HepG2 (cell line): ENCODE measurements around the gene KMT5C. TPM values are rescaled to one million over a fixed set of nuclear protein-coding genes. Genes with fewer than 3 reads are reported as not detected.

Experiments used
- GTF3A ChIP-seq: sonication (generic); formaldehyde crosslinking; conservative IDR thresholded peaks from 2 replicates; pipeline ENCODE4 v1.4.0; 2020; ENCODE audit warnings: mild to moderate bottlenecking, missing genetic modification reagents
- PBX3 ChIP-seq: sonication (generic); formaldehyde crosslinking; IDR thresholded peaks from 2 replicates; pipeline ENCODE4 v1.8.1; 2023; ENCODE audit warnings: missing genetic modification reagents, inconsistent platforms, borderline replicate concordance
- RBAK ChIP-seq: sonication (generic); formaldehyde crosslinking; IDR thresholded peaks from 2 replicates; pipeline ENCODE4 v1.5.1; 2020; ENCODE audit warnings: mild to moderate bottlenecking, missing genetic modification reagents
- ZBTB7A ChIP-seq: sonication (generic); formaldehyde crosslinking; IDR thresholded peaks from 2 replicates; pipeline ENCODE4 v1.8.0; 2022; ENCODE audit warnings: mild to moderate bottlenecking, missing genetic modification reagents
- ZKSCAN8 ChIP-seq: IDR thresholded peaks from 2 replicates; pipeline ENCODE4 v1.6.1; 2016; ENCODE audit warnings: borderline replicate concordance, missing genetic modification reagents, missing compliant biosample characterization
- polyA plus RNA-seq, 8 experiments: library from polyadenylated mRNA; depleted of rRNA in 3 of 8; stranded (reverse) in 7 of 8; unstranded in 1 of 8; fragments of >200 nt; fragmentation: Illumina TruSeq in 4 of 8; extraction: Trizol in 4 of 8; gene quantifications; 2 replicates each; pipeline versions ENCODE4 v1.2.1 to v1.2.3, GENCODE V29; 2011 to 2016; ENCODE audit warnings: low read depth in 4 of 8, missing spikeins in 1 of 8, mixed read lengths in 1 of 8; ENCODE audit not compliant: insufficient read depth in 1 of 8
- total RNA-seq, 5 experiments: library from RNA; depleted of rRNA; stranded (reverse); fragments of >200 nt; fragmentation: Illumina TruSeq; extraction: Trizol; gene quantifications; 2 replicates each; pipeline ENCODE4 v1.2.3, GENCODE V29; 2016; ENCODE audit warnings: low read depth in 1 of 5
- TF ChIP-seq, protein P1 (sequence below): sonication (generic); formaldehyde crosslinking; conservative IDR thresholded peaks from 2 replicates; pipeline ENCODE4 v1.4.0; 2020; ENCODE audit warnings: mild to moderate bottlenecking, missing genetic modification reagents, moderate library complexity
- TF ChIP-seq, protein P2 (sequence below): IDR thresholded peaks from 2 replicates; pipeline ENCODE4 v1.6.1; 2012; ENCODE audit warnings: low read depth, low read length, improper control_type of control experiment
- TF ChIP-seq, protein P3 (sequence below): sonication (generic); formaldehyde crosslinking; IDR thresholded peaks from 2 replicates; pipeline ENCODE4 v1.4.0; 2020; ENCODE audit warnings: missing genetic modification reagents, borderline replicate concordance

KMT5C gene
- total and polyA plus RNA-seq, 2 of the 13 experiments (the other 11 are each of a cell fraction or from before 2014, with no cell fraction given): 5.5 to 9.0 TPM

- TF ChIP-seq, protein P1, sequence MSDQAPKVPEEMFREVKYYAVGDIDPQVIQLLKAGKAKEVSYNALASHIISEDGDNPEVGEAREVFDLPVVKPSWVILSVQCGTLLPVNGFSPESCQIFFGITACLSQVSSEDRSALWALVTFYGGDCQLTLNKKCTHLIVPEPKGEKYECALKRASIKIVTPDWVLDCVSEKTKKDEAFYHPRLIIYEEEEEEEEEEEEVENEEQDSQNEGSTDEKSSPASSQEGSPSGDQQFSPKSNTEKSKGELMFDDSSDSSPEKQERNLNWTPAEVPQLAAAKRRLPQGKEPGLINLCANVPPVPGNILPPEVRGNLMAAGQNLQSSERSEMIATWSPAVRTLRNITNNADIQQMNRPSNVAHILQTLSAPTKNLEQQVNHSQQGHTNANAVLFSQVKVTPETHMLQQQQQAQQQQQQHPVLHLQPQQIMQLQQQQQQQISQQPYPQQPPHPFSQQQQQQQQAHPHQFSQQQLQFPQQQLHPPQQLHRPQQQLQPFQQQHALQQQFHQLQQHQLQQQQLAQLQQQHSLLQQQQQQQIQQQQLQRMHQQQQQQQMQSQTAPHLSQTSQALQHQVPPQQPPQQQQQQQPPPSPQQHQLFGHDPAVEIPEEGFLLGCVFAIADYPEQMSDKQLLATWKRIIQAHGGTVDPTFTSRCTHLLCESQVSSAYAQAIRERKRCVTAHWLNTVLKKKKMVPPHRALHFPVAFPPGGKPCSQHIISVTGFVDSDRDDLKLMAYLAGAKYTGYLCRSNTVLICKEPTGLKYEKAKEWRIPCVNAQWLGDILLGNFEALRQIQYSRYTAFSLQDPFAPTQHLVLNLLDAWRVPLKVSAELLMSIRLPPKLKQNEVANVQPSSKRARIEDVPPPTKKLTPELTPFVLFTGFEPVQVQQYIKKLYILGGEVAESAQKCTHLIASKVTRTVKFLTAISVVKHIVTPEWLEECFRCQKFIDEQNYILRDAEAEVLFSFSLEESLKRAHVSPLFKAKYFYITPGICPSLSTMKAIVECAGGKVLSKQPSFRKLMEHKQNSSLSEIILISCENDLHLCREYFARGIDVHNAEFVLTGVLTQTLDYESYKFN (CRISPR knock-in tag): peak; percentile 53
- TF ChIP-seq, protein P2, sequence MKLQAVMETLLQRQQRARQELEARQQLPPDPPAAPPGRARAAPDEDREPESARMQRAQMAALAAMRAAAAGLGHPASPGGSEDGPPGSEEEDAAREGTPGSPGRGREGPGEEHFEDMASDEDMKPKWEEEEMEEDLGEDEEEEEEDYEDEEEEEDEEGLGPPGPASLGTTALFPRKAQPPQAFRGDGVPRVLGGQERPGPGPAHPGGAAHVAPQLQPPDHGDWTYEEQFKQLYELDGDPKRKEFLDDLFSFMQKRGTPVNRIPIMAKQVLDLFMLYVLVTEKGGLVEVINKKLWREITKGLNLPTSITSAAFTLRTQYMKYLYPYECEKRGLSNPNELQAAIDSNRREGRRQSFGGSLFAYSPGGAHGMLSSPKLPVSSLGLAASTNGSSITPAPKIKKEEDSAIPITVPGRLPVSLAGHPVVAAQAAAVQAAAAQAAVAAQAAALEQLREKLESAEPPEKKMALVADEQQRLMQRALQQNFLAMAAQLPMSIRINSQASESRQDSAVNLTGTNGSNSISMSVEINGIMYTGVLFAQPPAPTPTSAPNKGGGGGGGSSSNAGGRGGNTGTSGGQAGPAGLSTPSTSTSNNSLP: no peak
- TF ChIP-seq GTF3A (CRISPR knock-in tag): no peak
- no peak for TF ChIP-seq RBAK (CRISPR knock-in tag)
- peak; percentile 11; the same call in 1 of the 2 replicates for TF ChIP-seq ZBTB7A (CRISPR knock-in tag)
- TF ChIP-seq, protein P3, sequence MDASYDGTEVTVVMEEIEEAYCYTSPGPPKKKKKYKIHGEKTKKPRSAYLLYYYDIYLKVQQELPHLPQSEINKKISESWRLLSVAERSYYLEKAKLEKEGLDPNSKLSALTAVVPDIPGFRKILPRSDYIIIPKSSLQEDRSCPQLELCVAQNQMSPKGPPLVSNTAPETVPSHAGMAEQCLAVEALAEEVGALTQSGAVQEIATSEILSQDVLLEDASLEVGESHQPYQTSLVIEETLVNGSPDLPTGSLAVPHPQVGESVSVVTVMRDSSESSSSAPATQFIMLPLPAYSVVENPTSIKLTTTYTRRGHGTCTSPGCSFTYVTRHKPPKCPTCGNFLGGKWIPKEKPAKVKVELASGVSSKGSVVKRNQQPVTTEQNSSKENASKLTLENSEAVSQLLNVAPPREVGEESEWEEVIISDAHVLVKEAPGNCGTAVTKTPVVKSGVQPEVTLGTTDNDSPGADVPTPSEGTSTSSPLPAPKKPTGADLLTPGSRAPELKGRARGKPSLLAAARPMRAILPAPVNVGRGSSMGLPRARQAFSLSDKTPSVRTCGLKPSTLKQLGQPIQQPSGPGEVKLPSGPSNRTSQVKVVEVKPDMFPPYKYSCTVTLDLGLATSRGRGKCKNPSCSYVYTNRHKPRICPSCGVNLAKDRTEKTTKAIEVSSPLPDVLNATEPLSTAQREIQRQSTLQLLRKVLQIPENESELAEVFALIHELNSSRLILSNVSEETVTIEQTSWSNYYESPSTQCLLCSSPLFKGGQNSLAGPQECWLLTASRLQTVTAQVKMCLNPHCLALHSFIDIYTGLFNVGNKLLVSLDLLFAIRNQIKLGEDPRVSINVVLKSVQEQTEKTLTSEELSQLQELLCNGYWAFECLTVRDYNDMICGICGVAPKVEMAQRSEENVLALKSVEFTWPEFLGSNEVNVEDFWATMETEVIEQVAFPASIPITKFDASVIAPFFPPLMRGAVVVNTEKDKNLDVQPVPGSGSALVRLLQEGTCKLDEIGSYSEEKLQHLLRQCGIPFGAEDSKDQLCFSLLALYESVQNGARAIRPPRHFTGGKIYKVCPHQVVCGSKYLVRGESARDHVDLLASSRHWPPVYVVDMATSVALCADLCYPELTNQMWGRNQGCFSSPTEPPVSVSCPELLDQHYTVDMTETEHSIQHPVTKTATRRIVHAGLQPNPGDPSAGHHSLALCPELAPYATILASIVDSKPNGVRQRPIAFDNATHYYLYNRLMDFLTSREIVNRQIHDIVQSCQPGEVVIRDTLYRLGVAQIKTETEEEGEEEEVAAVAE (CRISPR knock-in tag): no peak
- TF ChIP-seq PBX3 (CRISPR knock-in tag): no peak
- TF ChIP-seq ZKSCAN8 (CRISPR knock-in tag): 0 out of 2 replicates have a peak, but pooled peaks have one; percentile 19
Measured at GRCh38 chr19:55377356-55378131, 37.9 kb downstream of the KMT5C start (continued).
